ENCODE measurements around the gene RMND5B. TPM values are rescaled to one million over a fixed set of nuclear protein-coding genes. Genes with fewer than 3 reads are reported as not detected.
A peak's percentile ranks its signal among the peaks of the same experiment; 100 is the strongest.

Gene RMND5B
- total and polyA plus RNA-seq, 2 of the 13 experiments (the other 11 are each of a cell fraction or from before 2014, with no cell fraction given) = 18.6 to 20.4 TPM

GRCh38 chr5:178115136-178115813 is 15.5 kb upstream of the RMND5B start:
- Histone ChIP-seq H2AFZ (ENCODE audit: low read length) (no peak overlapping the region), H3K27ac (ENCODE audit: extremely low read length, insufficient read depth, low read length) (no peak overlapping the region), H3K4me2 (ENCODE audit: low read depth, low read length) (peak overlapping the region; percentile 32; the same call in 1 of the 2 replicates), H3K36me3 (replicated peaks in 1 of 2; ENCODE audit: control insufficient read depth in 1 of 2, insufficient read depth in 2 of 2, low read length in 2 of 2) (no peaks in the 10 kb centered on the region), H3K27me3 (ENCODE audit: control insufficient read depth in 1 of 2, insufficient read depth in 2 of 2, low read length in 2 of 2) (peaks cover 10 to 71% of the 10 kb centered on the region in 2 experiments), H4K20me1 (ENCODE audit: insufficient read depth, low read length) (no peaks in the 10 kb centered on the region), H3K9ac (ENCODE audit: insufficient read depth, low read depth, low read length) (no peak overlapping the region), H3K9me3 (ENCODE audit: low read length) (no peaks in the 10 kb centered on the region), H3K4me3 (replicated peaks in 1 of 3; ENCODE audit: insufficient read depth in 1 of 3, low read depth in 2 of 3, low read length in 3 of 3) (no peak overlapping the region; a peak in 1 of 6 replicates), H3K4me1 (ENCODE audit: insufficient read depth, low read length) (peaks cover 15% of the 10 kb centered on the region), H3K79me2 (ENCODE audit: insufficient read depth, low read length) (no peaks in the 10 kb centered on the region)
- 18% methylated on average over 8 of the region's 12 CpGs for WGBS (ENCODE audit: low lambda C conversion rate)
- BruUV-seq (replicated peaks) = no TSS peak
- in situ Hi-C loops (cut with HindIII; ENCODE audit: extremely low pct_ligation_motif_present, low pct_unique_long_range_greater_than_20kb) (no loop called here), intact Hi-C loops (cut with micrococcal nuclease; ENCODE audit: unreplicated experiment) (no loop called here)
- ATAC-seq (no peak), FAIRE-seq (no peak), DNase-seq (ENCODE audit: low spot score) (no peak)
- CTCF ChIA-PET (ENCODE audit: low intra/inter-chr PET ratio, low total read pairs) = no interaction called here
- POLR2A ChIA-PET = no interaction called here
- TF ChIP-seq TBP (CRISPR knock-in tag; IDR thresholded peaks at IDR 0.05) = no peak
- TF ChIP-seq ZNF441 (CRISPR knock-in tag; IDR thresholded peaks at IDR 0.05; ENCODE audit: borderline replicate concordance) = no peak
- no peak for TF ChIP-seq DR1 (CRISPR knock-in tag; IDR thresholded peaks at IDR 0.05)

- FAIRE-seq = no peak
- TF ChIP-seq HDAC6 (IDR thresholded peaks at IDR 0.05; ENCODE audit: low read depth, low read length) (no peak), DNMT3B (CRISPR knock-in tag; conservative IDR thresholded peaks at IDR 0.05) (no peak), NCOA5 (CRISPR knock-in tag; IDR thresholded peaks at IDR 0.05) (no peak), HNF4A (CRISPR knock-in tag; IDR thresholded peaks at IDR 0.05) (no peak), ATM (IDR thresholded peaks at IDR 0.05; ENCODE audit: borderline replicate concordance) (no peak), MTF2 (CRISPR knock-in tag; IDR thresholded peaks at IDR 0.05; ENCODE audit: borderline replicate concordance) (no peak)
- no peaks in the 10 kb centered on the region for H3K36me3 ChIP-seq (replicated peaks in 1 of 2; ENCODE audit: control insufficient read depth in 1 of 2, insufficient read depth in 2 of 2, low read length in 2 of 2)
- CTCF ChIA-PET (ENCODE audit: low intra/inter-chr PET ratio, low total read pairs) = no interaction called here
- WGBS (ENCODE audit: low lambda C conversion rate) = 30% methylated on average over 6 of the region's 7 CpGs
- ATAC-seq = no peak
- no peaks in the 10 kb centered on the region for H4K20me1 ChIP-seq (ENCODE audit: insufficient read depth, low read length)
- H3K4me3 ChIP-seq (replicated peaks in 1 of 3; ENCODE audit: insufficient read depth in 1 of 3, low read depth in 2 of 3, low read length in 3 of 3) = peak overlapping the region in 1 of 3 experiments; percentile 36; a peak in 1 of 6 replicates
- intact Hi-C loops (cut with micrococcal nuclease; ENCODE audit: unreplicated experiment) (no loop called here), in situ Hi-C loops (cut with HindIII; ENCODE audit: extremely low pct_ligation_motif_present, low pct_unique_long_range_greater_than_20kb) (no loop called here)
- H2AFZ ChIP-seq (ENCODE audit: low read length) = no peak overlapping the region
- H3K4me2 ChIP-seq (ENCODE audit: low read depth, low read length) = peak overlapping the region; percentile 32; the same call in 1 of the 2 replicates
- no peak overlapping the region for H3K27ac ChIP-seq (ENCODE audit: extremely low read length, insufficient read depth, low read length)
- no peak for DNase-seq (ENCODE audit: low spot score)
- BruUV-seq (replicated peaks) = no TSS peak
- H3K9me3 ChIP-seq (ENCODE audit: low read length) = no peaks in the 10 kb centered on the region
- POLR2A ChIA-PET = no interaction called here
- H3K27me3 ChIP-seq (ENCODE audit: control insufficient read depth in 1 of 2, insufficient read depth in 2 of 2, low read length in 2 of 2) = peaks cover 10 to 66% of the 10 kb centered on the region in 2 experiments
- no peak overlapping the region for H3K9ac ChIP-seq (ENCODE audit: insufficient read depth, low read depth, low read length)
- no peaks in the 10 kb centered on the region for H3K79me2 ChIP-seq (ENCODE audit: insufficient read depth, low read length)
- peaks cover 15% of the 10 kb centered on the region for H3K4me1 ChIP-seq (ENCODE audit: insufficient read depth, low read length)
Measured at GRCh38 chr5:178115814-178116142, 15.0 kb upstream of the RMND5B start.

All from HepG2 (cell line).